HG02763 (cell line): Measurements from ENCODE around the gene GNAQ.
"Not testable (repeated sequence)": the region's sequence is repeated elsewhere in the genome, so short reads cannot be mapped to it uniquely, and the experiment has no call there.

Experiments used
- ATAC-seq: cut with Tn5 transposase; IDR thresholded peaks from one replicate; pipeline ENCODE4 v1.9.1; 2021; ENCODE audit warnings: mild to moderate bottlenecking, moderate library complexity; ENCODE audit not compliant: unreplicated experiment

The GNAQ gene

GRCh38 chr9:77710965-77711648 lies 320.5 kb downstream of the GNAQ start:
- ATAC-seq: no peak

GRCh38 chr9:77710316-77710715 lies 321.3 kb downstream of the GNAQ start:
- ATAC-seq: no peak

- no peak for ATAC-seq
These were observed 323.4 kb downstream of the GNAQ start for GRCh38 chr9:77708064-77708815.

GRCh38 chr9:77707383-77708063 lies 324.1 kb downstream of the GNAQ start:
- ATAC-seq: no peak

- no peak for ATAC-seq
These were observed 326.0 kb downstream of the GNAQ start for GRCh38 chr9:77705636-77706035.

- not testable (repeated sequence) for ATAC-seq
These were observed 328.9 kb downstream of the GNAQ start for GRCh38 chr9:77702521-77703390.

- ATAC-seq: no peak
These were observed 334.2 kb downstream of the GNAQ start for GRCh38 chr9:77697238-77697984.

- ATAC-seq: not testable (repeated sequence)
These were observed 340.9 kb downstream of the GNAQ start for GRCh38 chr9:77690723-77691122.

GRCh38 chr9:77690119-77690518 lies 341.5 kb downstream of the GNAQ start:
- ATAC-seq: not testable (repeated sequence)

GRCh38 chr9:77687737-77688136 lies 343.9 kb downstream of the GNAQ start:
- not testable (repeated sequence) for ATAC-seq

- no peak for ATAC-seq
These were observed 351.0 kb downstream of the GNAQ start for GRCh38 chr9:77680581-77680980.

- ATAC-seq: no peak
These were observed 351.8 kb downstream of the GNAQ start for GRCh38 chr9:77679661-77680368.

GRCh38 chr9:77679088-77679487 lies 352.5 kb downstream of the GNAQ start:
- ATAC-seq: no peak

- no peak for ATAC-seq
These were observed 353.6 kb downstream of the GNAQ start for GRCh38 chr9:77677957-77678535.

- ATAC-seq: no peak
These were observed 354.2 kb downstream of the GNAQ start for GRCh38 chr9:77677397-77677796.

GRCh38 chr9:77673941-77674791 lies 357.4 kb downstream of the GNAQ start:
- ATAC-seq: no peak

- ATAC-seq: no peak
These were observed 359.4 kb downstream of the GNAQ start for GRCh38 chr9:77672183-77672582.

- no peak for ATAC-seq
These were observed 364.5 kb downstream of the GNAQ start for GRCh38 chr9:77667151-77667550.
